ENCODE data around the gene PRDX6.
"Not testable (repeated sequence)": the region's sequence is repeated elsewhere in the genome, so short reads cannot be mapped to it uniquely, and the experiment has no call there.

The PRDX6 gene

DNA sequence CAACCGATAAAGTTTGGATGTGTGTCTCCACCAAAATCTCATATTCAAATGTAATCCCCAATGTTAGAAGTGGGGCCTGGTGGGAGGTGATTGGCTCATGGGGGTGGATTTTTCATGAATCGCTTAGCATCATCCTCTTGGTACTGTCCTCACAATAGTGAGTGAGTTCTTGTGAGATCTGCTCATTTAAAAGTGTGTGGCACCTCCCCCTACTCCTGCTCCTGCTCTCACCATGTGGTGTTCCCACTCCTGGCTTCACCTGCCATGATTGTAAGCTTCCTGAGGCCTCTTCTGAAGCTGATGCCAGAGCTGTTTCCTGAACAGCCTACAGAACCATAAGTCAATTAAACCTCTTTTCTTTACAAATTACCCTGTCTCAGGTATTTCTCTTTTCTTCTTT is 28.2 kb upstream of the PRDX6 start:
- DNase-seq (ENCODE audit: low spot score) = no peak
- TF ChIP-seq, protein P1, sequence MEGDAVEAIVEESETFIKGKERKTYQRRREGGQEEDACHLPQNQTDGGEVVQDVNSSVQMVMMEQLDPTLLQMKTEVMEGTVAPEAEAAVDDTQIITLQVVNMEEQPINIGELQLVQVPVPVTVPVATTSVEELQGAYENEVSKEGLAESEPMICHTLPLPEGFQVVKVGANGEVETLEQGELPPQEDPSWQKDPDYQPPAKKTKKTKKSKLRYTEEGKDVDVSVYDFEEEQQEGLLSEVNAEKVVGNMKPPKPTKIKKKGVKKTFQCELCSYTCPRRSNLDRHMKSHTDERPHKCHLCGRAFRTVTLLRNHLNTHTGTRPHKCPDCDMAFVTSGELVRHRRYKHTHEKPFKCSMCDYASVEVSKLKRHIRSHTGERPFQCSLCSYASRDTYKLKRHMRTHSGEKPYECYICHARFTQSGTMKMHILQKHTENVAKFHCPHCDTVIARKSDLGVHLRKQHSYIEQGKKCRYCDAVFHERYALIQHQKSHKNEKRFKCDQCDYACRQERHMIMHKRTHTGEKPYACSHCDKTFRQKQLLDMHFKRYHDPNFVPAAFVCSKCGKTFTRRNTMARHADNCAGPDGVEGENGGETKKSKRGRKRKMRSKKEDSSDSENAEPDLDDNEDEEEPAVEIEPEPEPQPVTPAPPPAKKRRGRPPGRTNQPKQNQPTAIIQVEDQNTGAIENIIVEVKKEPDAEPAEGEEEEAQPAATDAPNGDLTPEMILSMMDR (IDR thresholded peaks at IDR 0.05; ENCODE audit: extremely low read depth, missing control alignments) = no peak

DNA sequence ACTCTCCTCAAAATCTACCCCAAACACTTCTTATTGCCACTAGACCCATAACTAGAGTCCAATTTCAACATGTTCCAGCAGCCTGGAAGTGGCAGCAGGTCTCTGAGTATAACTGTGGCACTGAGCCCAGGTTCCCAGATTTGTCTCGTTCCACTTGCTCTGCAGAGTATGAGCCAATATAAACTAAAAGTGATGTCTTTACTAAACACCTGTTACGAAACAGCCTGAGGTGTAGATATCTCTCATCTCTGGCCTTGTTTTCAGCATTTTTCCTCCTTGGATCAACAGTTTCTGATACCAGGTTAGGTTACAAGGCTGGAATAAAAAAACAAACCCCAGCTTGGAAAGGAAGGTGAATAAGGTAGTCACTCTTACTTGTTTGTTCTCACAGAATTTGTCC is 25.2 kb upstream of the PRDX6 start:
- DNase-seq (ENCODE audit: low spot score) = no peak
- TF ChIP-seq, protein P1 (IDR thresholded peaks at IDR 0.05; ENCODE audit: extremely low read depth, missing control alignments) = no peak

DNA sequence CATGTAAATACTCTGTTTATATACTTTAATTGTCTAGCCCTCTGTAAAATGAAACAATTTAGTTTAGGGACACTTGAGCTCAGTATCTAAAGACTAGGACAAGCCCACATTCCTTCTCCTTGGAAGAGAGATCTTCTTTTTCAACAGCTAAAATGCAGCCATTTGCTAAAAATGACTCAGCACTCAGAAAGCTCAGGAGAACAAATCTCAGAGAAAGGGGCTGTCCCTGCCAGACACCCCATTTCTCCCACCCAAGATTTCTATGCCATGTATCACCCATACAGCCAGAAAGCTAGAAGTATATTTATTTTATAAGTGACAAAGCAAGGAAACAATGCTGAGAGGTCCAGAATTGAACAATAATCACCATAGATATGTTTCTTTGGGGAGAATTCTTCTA is 23.2 kb upstream of the PRDX6 start:
- no peak for DNase-seq (ENCODE audit: low spot score)
- TF ChIP-seq, protein P1 (IDR thresholded peaks at IDR 0.05; ENCODE audit: extremely low read depth, missing control alignments) = no peak

DNA sequence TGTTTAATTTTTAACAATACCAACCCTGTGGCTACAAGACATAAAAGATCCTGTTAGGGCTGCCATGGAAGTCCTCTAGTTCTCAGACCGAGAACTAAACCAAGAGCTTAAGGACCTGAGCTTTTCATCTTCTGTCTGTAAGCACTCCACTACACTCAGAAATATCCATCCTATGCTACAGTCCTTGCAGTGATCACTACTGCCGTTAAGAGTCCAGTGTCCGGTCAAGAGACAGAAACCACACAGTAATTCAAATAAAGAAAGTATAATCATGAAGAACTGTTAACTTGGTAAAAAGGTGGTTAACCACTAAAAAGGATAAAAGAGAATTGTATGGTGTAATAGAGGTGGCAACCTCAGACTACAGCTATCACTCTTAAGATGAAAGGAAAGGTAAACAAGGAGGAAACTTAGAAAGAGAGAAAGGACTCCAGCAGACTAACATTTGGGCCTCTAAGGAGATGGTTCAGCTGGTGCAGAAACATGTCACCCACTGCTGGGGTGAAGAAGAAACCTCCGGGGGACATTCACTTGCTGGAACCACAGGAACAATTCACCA is 22.1 kb upstream of the PRDX6 start:
- DNase-seq (ENCODE audit: low spot score) = no peak
- TF ChIP-seq, protein P1 (IDR thresholded peaks at IDR 0.05; ENCODE audit: extremely low read depth, missing control alignments) = no peak

DNA sequence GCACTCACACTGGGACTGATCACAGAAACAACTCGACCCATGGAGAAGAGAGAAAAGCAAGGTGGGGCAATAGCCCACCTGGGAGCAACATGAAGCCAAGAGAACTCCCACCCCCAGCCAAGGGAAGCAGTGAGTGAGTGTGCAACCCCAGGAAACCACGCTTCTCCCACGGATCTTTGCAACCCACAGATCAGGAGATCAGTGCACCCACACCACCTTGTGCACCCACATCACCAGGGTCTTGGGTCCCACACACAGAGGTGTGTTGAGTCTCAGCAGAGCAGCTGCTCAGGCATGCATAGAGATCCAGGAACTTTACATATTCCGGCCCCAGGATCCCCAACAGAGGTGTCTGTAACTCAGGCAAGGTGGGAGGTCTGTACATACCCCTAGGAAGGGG is 17.2 kb upstream of the PRDX6 start:
- TF ChIP-seq, protein P1 (IDR thresholded peaks at IDR 0.05; ENCODE audit: extremely low read depth, missing control alignments) = no peak
- DNase-seq (ENCODE audit: low spot score) = no peak

DNA sequence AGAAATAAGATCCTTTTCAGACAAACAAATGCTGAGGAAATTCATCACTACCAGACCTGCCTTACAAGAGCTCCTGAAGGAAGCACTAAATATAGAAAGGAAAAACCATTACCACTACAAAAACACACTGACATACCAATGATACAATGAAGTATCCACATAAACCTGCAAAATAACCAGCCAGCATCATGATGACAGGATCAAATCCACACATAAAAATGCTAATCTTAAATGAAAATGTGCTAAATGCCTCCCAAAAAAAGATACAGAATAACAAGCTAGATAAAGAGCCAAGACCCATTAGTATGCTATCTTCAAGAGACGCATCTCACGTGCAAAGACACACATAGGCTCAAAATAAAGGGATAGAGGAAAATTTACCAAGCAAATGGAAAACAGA is 14.5 kb upstream of the PRDX6 start:
- not testable (repeated sequence) for DNase-seq (ENCODE audit: low spot score)

DNA sequence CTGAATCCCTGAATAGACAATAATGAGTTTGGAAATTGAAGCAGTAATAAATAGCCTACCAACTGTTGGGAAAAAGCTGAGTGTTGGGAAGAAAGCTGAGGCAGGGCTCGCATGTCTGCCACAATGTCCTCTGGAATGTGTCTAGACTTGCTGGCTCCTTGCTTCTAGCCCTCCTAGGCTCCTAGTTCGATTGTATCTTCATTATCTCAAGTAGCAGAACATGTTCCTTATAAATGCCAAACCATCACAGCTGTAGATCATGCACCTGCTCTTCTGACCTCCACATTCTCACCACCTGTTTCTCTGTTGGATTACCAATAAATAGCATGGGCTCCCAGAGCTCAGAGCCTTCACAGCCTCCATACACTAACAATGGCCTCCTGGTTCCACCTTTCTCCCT is 12.9 kb upstream of the PRDX6 start:
- DNase-seq (ENCODE audit: low spot score) = not testable (repeated sequence)

DNA sequence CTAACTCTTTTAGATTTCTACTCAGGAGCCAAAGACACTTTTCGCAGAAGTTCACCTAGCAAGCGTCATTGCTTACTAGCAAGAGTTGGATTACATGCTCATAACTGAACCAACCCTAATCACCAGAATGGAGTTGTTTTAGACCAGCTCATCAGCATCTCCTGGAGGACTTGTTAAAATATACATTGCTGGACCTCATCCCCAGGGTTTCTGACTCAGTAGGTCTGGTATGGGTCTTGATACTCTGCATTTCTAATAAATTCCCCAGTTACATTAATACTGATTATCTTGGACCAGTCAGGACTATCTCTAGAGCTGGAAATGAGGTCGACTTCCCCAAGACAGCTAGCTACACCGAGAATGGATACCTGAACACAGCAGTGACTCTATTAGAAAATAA is 9.7 kb upstream of the PRDX6 start:
- DNase-seq (ENCODE audit: low spot score) = no peak
- TF ChIP-seq, protein P1 (IDR thresholded peaks at IDR 0.05; ENCODE audit: extremely low read depth, missing control alignments) = no peak

DNA sequence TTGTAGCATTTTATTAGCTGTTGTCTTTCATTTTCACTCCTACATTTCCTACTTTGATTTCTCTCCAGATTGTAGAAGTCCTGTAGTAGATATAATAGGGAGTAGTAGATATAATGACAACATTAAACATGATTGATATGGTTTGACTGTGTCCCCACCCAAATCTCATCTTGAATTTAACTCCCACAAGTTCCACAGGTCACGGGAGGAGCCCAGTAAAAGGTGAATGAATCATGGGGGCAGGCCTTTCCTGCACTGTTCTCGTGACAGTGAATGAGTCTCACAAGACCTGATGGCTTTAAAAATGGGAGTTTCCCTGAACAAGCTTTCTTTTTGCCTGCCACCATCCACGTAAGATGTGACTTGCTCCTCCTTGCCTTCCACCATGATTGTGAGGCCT is 7.5 kb upstream of the PRDX6 start:
- DNase-seq (ENCODE audit: low spot score) = no peak
- TF ChIP-seq, protein P1 (IDR thresholded peaks at IDR 0.05; ENCODE audit: extremely low read depth, missing control alignments) = no peak
